CD4-positive, alpha-beta T cell treated with Interleukin-15 for 4 hours (primary cell): Measurements from ENCODE around the gene MOB3C.

Experiments used
- DNase-seq: peaks from one replicate; pipeline ENCODE4 v3.0.0-alpha.2; 2020; ENCODE audit warnings: low spot score

Gene MOB3C

GRCh38 chr1:46606255-46606965 lies 10.2 kb downstream of the MOB3C start:
- DNase-seq = no peak

DNA sequence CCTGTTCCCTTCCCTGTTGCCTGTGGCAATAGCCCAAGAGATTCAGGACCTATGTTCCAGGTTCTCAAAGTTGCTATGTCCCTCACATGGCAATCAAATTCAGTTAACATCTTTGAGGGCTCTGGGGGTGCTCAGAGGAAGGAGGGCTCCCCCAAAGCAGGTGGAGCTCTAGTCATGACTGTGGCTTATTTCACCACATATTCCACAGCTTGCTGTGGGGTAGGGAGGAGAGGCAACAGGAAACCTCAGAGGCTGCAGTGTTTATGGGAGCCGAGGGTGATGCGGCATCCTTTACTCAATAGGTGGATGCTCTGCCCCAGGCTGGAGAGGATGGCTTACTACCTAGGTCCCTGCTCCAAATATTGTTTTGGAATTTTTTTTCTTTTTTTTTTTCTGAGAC lies 11.4 kb downstream of the MOB3C start:
- peak; percentile 25 for DNase-seq

- DNase-seq = peak; percentile 98
Observed at GRCh38 chr1:46603858-46604549, 12.6 kb downstream of the MOB3C start, which contains the start of gene MKNK1. TSS of gene MKNK1 (minus strand) at chr1:46604268. CDS start at chr1:46583327, 20,941 bp downstream.

GRCh38 chr1:46603481-46603857 lies 13.1 kb downstream of the MOB3C start:
- DNase-seq = no peak

DNA sequence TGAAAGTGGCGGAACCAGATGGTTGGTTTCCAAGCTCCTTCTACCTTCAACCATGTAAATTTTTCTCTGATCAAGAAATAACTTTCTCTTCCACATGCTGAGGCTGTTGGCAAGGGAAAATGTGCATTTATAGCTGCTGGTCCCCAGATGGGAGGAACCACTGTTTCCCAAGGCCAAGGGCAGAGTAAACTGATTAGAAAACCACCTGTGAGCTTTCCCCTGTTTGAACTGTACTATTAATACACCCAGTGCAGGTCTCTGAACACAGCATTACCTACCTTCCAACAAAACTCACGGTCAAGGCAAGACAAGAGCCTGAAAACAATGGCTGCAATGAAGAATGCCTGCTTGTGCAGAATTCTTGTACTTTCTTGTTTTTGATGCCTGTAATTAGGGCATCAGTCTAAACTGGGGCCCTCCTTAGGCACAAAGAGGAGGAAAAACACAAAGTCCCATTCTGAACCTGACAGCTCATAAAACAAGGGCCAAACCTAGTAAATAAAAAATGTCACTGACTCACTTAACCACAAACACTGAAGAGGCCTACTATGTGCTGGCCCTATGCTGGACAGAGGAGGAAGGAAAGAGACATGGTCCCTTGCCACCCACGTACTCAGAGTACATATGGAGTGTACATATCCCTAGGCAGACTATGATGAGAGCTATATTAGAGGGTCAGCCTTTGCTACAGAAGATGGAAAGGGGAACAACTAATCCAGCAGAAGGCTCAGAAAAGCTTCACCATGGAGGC lies 15.2 kb downstream of the MOB3C start:
- DNase-seq = no peak

DNA sequence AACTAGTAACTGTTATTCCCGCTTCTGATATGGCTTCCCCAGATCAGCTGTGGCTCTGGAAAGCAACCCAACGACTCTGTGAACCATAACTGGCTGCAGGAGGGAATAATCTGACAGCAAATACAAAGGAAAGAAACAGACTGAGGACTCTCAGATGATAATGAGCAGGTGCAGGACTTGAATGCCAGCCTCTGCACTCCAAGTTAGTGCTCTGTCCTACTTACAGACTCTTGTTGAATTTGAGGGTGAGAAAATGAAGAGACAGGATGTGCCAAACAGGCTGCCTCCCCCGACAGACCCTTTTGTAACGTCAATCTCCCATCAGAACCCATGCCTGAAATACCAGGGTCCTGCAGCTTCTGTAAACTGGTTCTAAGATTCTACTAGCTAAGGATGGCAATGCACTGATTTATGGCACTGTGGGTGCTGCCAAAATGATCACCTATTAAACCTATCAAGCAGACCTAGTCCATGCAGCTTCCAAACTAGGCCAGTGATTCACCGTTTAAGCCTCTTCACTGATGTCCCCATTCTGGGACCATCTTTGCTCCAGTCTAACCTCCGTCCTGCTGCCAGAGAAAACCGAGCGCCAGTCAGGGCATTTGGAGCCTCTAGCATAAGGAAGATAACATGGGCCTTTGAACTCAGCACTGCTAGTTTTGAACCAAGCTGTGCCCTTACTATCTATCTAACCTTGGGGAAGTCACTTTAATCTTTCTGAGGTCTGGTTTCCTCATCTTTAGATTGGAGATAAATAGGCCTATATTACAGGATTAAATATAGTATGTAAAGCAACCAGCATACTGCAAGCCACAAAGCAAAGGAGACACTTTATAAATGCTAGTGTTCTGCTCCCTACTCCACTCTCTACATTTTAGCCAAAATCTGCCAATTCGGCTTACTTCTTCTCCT lies 17.3 kb downstream of the MOB3C start:
- no peak for DNase-seq

GRCh38 chr1:46596846-46597245 lies 19.8 kb downstream of the MOB3C start:
- no peak for DNase-seq

DNA sequence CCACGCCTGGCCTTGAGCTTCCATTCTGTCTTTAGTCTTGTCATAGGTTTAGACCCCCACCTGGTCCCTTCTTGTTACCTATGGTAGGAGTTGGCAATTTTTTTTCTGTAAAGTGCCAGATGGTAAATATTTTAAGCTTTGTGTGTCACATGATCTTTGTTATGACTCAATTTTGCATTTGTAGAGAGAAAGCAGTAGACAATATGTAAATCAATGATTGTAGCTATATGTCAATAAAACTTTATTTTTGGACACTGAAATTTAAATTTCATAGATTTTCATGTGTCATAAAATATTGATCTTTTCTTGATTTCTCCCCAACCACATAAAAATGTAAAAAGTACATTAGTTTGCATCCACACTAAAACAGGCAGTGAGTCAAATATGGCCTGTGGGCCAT lies 20.6 kb downstream of the MOB3C start:
- DNase-seq = no peak

GRCh38 chr1:46595127-46595526 lies 21.5 kb downstream of the MOB3C start:
- DNase-seq = no peak

DNA sequence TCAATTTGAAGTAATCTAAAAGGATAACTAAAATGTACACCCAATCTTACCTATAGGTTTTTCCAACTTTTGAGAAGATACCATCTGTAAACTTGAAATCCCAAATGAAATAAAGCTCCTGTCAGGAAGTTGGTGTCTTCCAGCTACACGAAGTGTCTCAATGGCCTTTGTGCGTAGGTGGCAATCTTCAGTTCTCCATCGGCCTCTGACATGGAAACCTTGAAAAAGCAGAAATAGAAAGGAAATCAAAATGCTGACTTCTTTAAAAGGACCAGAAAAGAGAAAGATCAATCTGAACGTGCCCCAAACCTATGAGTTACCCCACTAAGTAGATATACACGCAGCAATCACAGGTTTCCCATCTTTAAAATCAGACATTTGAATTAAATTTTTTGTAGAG lies 22.5 kb downstream of the MOB3C start:
- DNase-seq = no peak

GRCh38 chr1:46592823-46593222 lies 23.8 kb downstream of the MOB3C start:
- no peak for DNase-seq

GRCh38 chr1:46589529-46589928 lies 27.1 kb downstream of the MOB3C start:
- no peak for DNase-seq

DNA sequence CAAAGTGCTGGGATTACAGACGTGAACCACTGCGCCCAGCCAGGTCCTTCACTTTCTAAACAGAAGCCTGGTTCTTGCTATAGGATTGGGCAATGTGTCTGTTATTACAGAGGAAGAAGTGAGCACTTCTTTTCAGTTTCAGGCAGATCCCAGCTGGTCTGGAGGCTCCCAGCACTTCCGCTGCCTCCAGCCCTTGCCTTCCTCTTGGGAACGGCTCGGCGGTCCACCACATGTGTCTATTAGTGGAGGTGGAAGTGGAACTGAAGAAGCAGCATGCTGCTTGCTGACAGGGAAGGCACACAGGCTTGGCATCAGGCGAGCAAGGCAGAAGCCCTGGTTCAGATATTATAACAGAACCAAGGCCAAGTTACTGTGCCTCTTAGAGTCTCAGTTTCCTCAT lies 29.5 kb downstream of the MOB3C start:
- no peak for DNase-seq

GRCh38 chr1:46585312-46585938 lies 31.2 kb downstream of the MOB3C start:
- no peak for DNase-seq

- DNase-seq = no peak
Observed at GRCh38 chr1:46583494-46583893, 33.1 kb downstream of the MOB3C start.

- no peak for DNase-seq
Observed at GRCh38 chr1:46582972-46583371, 33.6 kb downstream of the MOB3C start.

DNA sequence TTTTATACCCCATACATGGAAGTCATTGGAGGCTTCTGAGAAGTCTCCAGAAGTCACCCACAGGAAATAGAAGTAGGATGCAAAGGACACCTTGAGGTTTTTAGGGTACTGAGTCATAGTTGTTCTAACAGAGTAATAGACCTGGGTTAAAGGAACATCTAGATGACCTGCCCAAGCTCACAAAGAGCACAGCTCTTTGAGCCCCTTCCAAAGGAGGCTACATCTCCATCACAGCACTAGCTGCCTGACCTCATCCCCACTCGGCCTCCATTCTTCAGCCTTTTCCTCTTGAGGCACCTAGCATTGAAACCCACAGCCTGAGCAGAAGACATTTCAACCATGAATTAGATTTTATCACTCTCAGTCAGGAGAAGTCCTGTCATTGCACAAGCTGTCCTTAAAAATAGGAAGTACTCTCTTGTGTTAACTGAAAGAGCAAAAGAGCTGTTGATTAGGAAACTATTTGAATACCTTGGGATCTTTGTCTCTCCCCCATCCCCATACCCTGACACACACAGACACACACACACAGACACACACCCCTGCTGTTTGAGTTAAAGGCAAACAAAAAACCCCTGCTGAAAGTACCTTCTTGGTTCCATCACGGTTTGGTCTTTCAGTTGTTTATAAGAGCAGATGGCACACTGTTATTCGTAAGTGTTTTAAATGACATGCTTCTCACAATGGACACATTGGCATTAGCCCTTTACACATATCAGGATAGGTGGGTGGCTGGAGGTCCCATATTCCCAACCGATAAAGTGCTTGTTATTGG lies 34.7 kb downstream of the MOB3C start:
- DNase-seq = peak; percentile 61

DNA sequence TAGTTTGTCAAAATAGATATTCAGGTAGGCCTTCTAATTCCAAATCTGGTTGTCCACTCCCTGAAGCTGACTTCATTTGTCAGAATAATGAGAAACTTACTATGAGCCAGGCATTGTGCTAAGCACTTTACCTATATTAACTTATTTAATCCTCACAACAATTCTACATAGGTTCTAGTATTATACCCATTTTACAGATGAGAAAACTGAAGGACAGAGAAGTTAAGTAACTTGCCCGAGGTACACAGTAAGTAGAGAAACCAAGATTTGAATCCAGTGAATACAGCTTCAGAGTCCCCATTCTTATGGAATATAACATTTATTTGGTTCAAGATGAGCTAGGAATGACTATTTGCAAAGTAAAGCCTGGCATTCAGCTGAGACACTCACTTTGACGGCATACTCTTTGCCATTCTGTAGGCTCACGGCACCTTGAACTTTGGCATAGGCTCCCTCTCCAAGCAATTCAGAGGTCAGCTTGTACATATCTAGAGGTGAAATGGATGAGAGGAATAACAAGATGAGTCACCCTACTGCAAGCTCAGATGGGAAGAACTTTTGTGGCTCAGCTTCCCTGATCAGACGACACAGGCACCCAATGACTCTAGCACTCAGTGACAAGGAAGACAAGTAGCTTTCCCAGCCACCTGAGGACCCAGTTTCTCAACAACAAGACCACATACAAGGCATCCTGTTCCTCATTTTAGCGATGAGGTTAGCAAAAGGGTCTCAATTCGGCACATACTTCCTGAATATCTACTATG lies 36.3 kb downstream of the MOB3C start:
- DNase-seq = no peak

DNA sequence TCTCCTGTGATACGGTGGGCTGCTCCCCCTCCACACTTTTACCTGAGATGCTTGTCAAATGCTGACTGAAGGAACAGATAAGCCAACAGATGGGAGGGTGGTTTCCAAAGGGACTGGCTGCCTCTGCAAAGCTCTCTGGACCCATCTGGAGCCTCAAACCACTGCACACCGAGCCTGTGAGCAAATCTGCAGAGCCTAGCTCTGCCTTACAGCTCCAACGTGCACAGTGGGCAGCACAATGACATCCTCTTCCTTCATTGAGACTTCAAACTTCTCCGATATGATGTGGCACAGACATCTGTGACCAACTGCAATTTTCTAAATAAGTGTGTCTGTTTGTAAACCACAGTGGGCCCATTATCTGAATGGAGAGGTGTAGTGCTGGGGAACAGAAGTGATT lies 38.9 kb downstream of the MOB3C start:
- DNase-seq = no peak

- no peak for DNase-seq
Observed at GRCh38 chr1:46576596-46576995, 40.0 kb downstream of the MOB3C start.
